ENCODE measurements around the gene NHS.
"Not testable (repeated sequence)": the region's sequence is repeated elsewhere in the genome, so short reads cannot be mapped to it uniquely, and the experiment has no call there.

NHS gene

DNA sequence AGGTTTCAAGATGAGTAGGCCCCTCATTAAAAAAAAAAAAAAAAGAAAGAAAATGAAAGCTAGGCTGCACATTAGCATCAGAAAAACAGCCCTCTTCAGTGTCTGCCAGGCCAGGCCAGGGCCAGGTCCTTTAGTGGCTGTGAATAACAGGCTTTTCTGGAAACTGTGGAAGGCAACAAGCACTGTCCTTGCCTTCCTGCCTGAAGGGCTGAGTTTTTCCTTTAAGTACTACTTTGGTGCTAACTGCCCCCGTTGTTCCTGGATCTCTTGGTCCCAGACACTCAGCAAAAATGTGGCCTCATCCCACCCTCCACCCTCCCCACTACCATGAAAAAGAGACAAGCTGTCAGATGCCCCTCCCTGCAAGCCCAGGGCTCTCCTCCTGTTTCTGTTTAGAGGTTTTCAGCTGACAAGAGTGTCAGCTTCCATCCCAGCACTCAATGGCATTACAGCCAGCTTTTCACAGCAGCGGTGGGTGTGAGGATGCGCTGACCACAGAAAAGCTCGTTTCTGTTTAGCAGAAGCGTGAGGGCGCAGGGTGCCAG is 174.2 kb downstream of the NHS start:
- no peak for DNase-seq (ENCODE audit: low read depth)

DNA sequence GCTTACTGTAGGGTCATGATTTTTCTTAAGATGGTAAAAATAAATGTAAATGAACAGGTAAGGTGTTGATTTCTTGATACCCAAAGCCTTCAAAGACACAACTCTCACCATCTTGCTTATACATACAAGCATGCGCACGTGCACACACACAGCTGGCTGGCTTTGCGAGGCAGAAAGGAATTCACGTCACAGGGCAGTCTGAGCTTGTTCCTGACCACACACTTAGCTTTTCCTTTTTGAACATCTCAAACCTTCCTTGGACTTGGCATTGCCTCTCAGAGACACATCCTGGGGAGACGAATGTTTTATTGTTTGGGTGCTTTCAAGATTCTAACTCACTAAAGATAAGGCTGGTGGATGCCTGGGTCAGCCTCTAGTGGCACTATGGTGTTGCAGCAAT is 175.0 kb downstream of the NHS start:
- no peak for DNase-seq (ENCODE audit: low read depth)

DNA sequence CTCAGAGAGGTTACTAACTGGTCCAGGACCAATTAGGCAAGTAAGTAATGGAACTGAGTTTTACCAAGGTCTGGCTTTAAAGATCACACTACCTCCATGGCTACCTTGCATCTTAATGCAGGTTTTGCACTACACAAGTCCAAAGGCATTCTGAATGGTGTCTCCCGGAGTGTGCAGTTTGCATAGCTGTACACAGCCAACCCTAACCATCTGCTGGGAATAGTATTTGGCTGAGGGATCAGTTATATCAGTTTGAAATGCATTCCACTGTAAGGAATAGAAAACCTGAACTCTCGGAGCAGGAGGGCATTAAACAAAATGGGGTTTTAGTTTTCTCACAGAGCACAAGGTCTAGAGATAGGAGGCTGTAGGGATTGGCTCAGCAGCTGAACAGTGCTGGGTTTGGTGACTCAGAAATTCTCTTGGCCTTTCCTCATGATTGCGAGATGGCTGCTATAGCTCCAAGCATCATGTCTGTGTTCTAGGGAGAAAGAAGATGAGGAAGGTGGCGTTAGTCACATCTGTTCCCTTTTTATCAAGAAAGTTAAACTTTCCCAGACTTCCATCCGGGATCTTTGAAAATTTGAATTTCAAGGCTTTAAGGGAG is 177.1 kb downstream of the NHS start:
- no peak for DNase-seq (ENCODE audit: low read depth)

- DNase-seq (ENCODE audit: low read depth) = no peak
These were observed 178.5 kb downstream of the NHS start for GRCh38 chrX:17553469-17553868.

DNA sequence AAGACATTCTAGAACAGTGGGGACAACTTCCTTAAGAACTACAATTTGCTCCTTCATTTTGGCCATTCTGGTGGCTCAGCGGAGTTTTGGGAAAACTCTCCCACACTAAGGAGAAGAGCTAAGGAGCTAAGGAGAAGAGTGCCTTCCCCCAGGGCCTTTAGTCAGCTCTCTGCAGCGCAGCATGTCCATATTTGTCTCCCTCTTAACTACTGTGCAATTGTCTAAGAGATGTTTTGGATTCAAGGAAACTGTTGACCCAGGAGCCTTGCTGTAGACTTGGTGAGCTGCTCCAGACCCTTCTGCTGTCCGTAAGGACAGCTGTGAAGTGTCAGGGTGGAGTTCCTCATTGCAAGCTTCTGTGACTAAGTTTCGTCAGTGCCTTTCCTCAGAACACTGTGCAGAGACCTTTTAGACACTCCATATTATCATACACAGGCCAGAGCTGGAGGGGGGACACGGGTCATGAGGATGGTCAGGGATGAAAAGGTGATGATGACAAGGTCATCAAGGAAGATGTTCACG is 179.0 kb downstream of the NHS start:
- DNase-seq (ENCODE audit: low read depth) = no peak

GRCh38 chrX:17554914-17555313 is 179.9 kb downstream of the NHS start:
- no peak for DNase-seq (ENCODE audit: low read depth)

- no peak for DNase-seq (ENCODE audit: low read depth)
These were observed 180.8 kb downstream of the NHS start for GRCh38 chrX:17555846-17556245.

GRCh38 chrX:17559728-17560379 is 184.9 kb downstream of the NHS start:
- no peak for DNase-seq (ENCODE audit: low read depth)

DNA sequence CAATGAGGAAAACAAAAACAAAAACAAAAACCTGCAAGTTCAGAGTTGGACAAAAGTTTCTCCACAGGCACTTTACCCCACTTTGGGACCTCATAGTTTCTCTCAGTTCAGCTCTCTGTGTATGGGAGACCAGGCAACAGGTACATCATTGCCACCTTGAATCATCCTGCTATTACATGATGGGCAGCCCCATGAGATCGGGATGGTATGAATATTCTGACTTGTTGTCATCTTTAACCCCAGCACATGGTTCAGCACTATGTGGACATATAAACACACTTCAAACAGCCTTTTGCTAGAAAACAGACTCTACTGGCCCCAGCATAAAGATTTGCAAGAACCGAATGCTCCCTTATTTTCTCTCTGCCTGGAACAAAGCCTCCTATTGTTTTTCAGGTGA is 185.4 kb downstream of the NHS start:
- no peak for DNase-seq (ENCODE audit: low read depth)

- no peak for DNase-seq (ENCODE audit: low read depth)
These were observed 188.1 kb downstream of the NHS start for GRCh38 chrX:17563076-17563475.

GRCh38 chrX:17563515-17563914 is 188.5 kb downstream of the NHS start:
- DNase-seq (ENCODE audit: low read depth) = no peak

GRCh38 chrX:17564689-17565409 is 189.8 kb downstream of the NHS start:
- no peak for DNase-seq (ENCODE audit: low read depth)

DNA sequence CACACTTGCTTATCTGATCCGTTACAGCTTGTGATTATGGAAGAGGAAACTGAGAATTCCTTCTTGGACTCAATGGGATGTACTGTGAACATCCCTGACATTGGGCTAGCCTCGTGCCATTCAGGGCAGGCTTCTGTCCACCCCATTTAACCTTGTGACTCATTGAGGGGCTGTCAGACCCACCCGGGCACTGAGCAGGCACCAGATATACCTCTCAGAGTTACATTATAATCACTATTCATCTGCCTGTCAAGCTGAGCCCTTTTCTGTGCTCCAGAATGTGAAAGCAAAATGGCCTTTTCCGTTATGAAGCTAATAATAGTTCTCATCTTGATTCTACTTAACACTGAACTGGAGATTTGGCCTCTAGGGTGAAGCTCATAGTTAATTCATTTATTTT is 191.7 kb downstream of the NHS start:
- DNase-seq (ENCODE audit: low read depth) = no peak

GRCh38 chrX:17567187-17567586 is 192.2 kb downstream of the NHS start:
- no peak for DNase-seq (ENCODE audit: low read depth)

GRCh38 chrX:17567821-17568220 is 192.8 kb downstream of the NHS start:
- no peak for DNase-seq (ENCODE audit: low read depth)

DNA sequence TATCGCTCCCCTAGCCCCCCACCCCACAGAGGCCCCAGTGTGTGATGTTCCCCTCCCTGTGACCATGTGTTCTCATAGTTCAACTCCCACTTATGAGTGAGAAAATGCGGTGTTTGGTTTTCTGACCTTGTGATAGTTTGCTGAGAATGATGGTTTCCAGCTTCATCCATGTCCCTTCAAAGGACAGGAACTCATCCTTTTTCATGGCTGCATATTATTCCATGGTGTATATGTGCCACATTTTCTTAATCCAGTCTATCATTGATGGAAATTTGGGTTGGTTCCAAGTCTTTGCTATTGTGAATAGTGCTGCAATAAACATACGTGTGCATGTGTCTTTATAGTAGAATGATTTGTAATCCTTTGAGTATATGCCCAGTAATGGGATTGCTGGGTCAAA is 193.8 kb downstream of the NHS start:
- not testable (repeated sequence) for DNase-seq (ENCODE audit: low read depth)

- no peak for DNase-seq (ENCODE audit: low read depth)
These were observed 204.0 kb downstream of the NHS start for GRCh38 chrX:17579026-17579425.

DNA sequence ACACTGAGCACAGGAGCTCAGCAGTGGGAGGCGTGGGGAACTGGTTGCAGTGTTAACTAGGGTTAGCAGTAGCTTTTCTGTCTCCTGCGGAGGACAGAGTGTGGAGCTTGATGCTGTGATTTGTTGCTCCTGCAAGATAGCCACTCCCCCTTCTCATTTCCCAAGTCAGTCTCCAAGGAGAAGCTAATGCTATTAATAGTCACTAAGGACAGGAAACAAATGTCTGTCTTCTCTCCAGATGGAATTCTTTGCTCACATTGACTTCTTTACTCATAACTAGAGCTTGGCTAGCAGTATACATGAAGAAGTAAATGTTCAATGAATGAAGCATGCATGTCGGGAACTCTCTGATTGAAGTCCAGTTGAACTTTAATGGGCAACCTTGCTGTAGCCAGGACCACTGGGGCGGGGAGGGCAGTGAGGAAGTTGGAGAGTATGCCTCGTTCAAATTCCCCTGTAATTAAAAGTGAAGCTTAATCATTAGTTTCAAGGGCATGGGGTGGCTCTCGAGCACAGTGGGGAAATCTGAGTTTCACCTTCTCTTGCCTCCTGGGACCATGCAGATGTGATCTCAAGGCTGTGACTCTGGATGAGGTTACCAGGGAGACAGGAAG is 205.6 kb downstream of the NHS start:
- DNase-seq (ENCODE audit: low read depth) = no peak

- no peak for DNase-seq (ENCODE audit: low read depth)
These were observed 206.6 kb downstream of the NHS start for GRCh38 chrX:17581641-17582040.

DNA sequence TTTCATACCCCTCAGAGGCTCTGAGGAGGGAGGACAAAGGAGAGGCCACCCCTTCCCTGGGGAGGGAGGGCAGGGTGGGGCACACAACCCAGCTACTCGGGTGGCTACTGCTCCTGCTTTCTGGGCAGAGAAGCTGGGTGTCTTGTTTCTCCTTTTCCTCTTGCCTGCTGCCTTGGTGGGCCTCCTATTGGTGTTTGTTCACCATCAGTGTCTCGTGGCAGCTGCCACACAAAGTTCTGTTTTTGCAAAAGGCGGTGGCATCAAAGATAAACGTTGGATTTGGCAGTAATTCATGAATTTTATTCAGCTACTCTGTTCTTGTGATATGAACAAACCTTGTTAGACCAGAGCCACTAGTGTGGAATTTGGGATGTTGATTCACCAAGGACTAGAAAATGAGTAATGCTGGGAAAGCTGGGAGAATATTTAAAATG is 209.3 kb downstream of the NHS start:
- no peak for DNase-seq (ENCODE audit: low read depth)

DNA sequence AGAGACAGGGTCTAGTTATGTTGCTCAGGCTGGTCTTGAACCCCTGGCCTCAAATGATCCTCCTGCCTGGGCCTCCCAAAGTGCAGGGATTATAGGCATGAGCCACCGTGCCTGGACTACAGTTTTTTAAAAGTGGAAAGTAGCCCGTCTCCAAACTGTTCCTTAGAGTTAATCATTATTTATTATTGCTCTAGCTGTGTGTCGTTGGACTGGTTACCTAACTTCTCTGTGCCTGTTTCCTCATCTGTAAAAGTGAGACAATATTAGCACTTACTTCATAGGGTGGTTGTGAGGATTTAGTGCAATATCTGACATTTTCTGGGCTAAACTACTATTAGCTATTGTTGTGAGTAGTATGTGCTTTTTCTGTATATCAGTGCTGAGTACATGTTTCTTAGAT is 210.0 kb downstream of the NHS start:
- DNase-seq (ENCODE audit: low read depth) = no peak

DNA sequence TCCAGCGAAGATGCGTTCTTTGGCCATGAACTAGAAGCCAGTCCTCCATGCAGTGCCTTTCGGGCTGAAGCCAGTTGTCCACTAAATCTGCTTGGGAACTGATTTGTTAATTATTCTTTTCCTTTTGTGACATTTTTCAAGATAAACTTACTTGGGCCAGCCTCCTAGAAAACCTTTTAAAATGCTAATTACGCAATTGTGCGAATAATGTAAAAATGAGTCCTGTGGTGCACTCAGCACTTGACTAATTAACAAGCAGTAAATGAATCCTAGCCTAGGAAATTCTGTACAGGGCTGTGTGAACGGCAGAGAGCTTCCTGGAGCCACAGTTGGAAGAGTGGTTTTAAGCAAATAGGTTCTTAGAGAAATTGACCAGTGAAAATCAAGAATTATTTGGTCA is 212.4 kb downstream of the NHS start:
- no peak for DNase-seq (ENCODE audit: low read depth)

- DNase-seq (ENCODE audit: low read depth) = no peak
These were observed 213.3 kb downstream of the NHS start for GRCh38 chrX:17588303-17588702.

All from stimulated activated CD8-positive, alpha-beta memory T cell treated with anti-CD3 and anti-CD28 coated beads, Interleukin-12 subunit alpha, Interleukin-12 subunit beta, amount 100 ng/mL, for 4 hours (primary cell).